DOHH2 (cell line): ENCODE measurements around the gene PZP.

ENCODE experiments used
- H3F3A ChIP-seq: fragments of 200-600 bp; sonication (generic), shearing (Covaris generic); 2 replicates; pipeline ENCODE4 v1.6.0; 2016; ENCODE audit warnings: antibody characterized with exemption, mild to moderate bottlenecking; ENCODE audit not compliant: control insufficient read depth, insufficient read depth
- H3K27ac ChIP-seq: fragments of 200-600 bp; sonication (generic); 2 replicates; pipeline ENCODE4 v1.5.1; 2014; ENCODE audit warnings: low read depth, mild to moderate bottlenecking, low read length, moderate library complexity
- H3K27me3 ChIP-seq: fragments of 200-600 bp; sonication (generic); 2 replicates; pipeline ENCODE4 v1.6.1; 2014; ENCODE audit warnings: mild to moderate bottlenecking, low read length, mixed read lengths; ENCODE audit not compliant: control insufficient read depth
- H3K36me3 ChIP-seq: fragments of 200-600 bp; sonication (generic); 2 replicates; pipeline ENCODE4 v1.6.1; 2014; ENCODE audit warnings: mild to moderate bottlenecking, low read length, moderate library complexity, mixed read lengths; ENCODE audit not compliant: control insufficient read depth
- H3K4me1 ChIP-seq: fragments of 200-600 bp; sonication (generic); 2 replicates; pipeline ENCODE4 v1.6.1; 2014; ENCODE audit warnings: mild to moderate bottlenecking, low read length, mixed read lengths; ENCODE audit not compliant: control insufficient read depth
- H3K4me2 ChIP-seq: fragments of 200-600 bp; sonication (generic); 2 replicates; pipeline ENCODE4 v1.6.0; 2014; ENCODE audit warnings: mild to moderate bottlenecking, low read length, moderate library complexity
- H3K4me3 ChIP-seq: fragments of 200-600 bp; sonication (generic); 2 replicates; pipeline ENCODE4 v1.5.1; 2014; ENCODE audit warnings: mild to moderate bottlenecking, low read length, mixed read lengths
- H3K79me2 ChIP-seq: fragments of 200-600 bp; sonication (generic); 2 replicates; pipeline ENCODE4 v1.6.1; 2014; ENCODE audit warnings: mild to moderate bottlenecking, low read length, mixed read lengths; ENCODE audit not compliant: control insufficient read depth
- H3K9me2 ChIP-seq: fragments of 200-600 bp; sonication (generic); replicated peaks from 2 replicates; pipeline ENCODE4 v1.6.1; 2014; ENCODE audit warnings: mild to moderate bottlenecking, low read length, mixed read lengths; ENCODE audit not compliant: control insufficient read depth
- H3K9me3 ChIP-seq: fragments of 200-600 bp; sonication (generic); 2 replicates; pipeline ENCODE4 v1.6.1; 2014; ENCODE audit warnings: antibody characterized with exemption, low read length, mixed read lengths; ENCODE audit not compliant: control insufficient read depth, insufficient read depth
- H4K20me1 ChIP-seq: fragments of 200-600 bp; sonication (generic); 2 replicates; pipeline ENCODE4 v1.6.0; 2014; ENCODE audit warnings: low read depth, mild to moderate bottlenecking, antibody characterized with exemption, low read length, moderate library complexity; ENCODE audit not compliant: control insufficient read depth, insufficient read depth
- EZH2phosphoT487 ChIP-seq: fragments of 200-600 bp; sonication (generic); IDR thresholded peaks from 2 replicates; pipeline ENCODE4 v1.6.1; 2017; ENCODE audit warnings: borderline replicate concordance, mild to moderate bottlenecking, antibody characterized with exemption, low read length, moderate library complexity, mixed read lengths
- TF ChIP-seq, protein P1 (sequence below): fragments of 200-600 bp; sonication (generic); IDR thresholded peaks from one replicate; pipeline ENCODE4 v1.5.1; 2014; ENCODE audit warnings: antibody characterized with exemption, mild to moderate bottlenecking, low read depth, low read length; ENCODE audit not compliant: poor library complexity, severe bottlenecking

Gene PZP

DNA sequence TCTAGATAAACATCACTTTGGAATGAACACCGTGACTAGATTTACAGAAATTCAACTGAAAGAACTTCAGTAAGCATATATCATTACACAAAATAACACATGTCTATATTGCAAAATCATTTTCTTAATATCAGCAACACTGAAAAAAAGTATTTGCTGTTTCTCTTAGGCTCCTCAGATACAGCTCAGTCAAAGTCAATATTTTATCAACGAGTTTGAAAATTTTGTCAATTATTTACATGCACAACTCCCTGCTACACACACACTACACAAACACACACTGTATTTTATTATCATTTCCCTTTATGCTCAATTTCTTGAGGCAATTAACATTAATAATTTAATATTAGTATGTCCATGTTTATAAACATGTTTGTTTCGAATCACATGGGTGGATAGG, 3.8 kb downstream of the PZP start:
- H4K20me1 ChIP-seq: no peaks in the 10 kb centered on the region
- no peak overlapping the region for H3K27ac ChIP-seq
- TF ChIP-seq, protein P1, sequence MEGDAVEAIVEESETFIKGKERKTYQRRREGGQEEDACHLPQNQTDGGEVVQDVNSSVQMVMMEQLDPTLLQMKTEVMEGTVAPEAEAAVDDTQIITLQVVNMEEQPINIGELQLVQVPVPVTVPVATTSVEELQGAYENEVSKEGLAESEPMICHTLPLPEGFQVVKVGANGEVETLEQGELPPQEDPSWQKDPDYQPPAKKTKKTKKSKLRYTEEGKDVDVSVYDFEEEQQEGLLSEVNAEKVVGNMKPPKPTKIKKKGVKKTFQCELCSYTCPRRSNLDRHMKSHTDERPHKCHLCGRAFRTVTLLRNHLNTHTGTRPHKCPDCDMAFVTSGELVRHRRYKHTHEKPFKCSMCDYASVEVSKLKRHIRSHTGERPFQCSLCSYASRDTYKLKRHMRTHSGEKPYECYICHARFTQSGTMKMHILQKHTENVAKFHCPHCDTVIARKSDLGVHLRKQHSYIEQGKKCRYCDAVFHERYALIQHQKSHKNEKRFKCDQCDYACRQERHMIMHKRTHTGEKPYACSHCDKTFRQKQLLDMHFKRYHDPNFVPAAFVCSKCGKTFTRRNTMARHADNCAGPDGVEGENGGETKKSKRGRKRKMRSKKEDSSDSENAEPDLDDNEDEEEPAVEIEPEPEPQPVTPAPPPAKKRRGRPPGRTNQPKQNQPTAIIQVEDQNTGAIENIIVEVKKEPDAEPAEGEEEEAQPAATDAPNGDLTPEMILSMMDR: no peak
- no peak for TF ChIP-seq EZH2phosphoT487
- no peaks in the 10 kb centered on the region for H3K9me2 ChIP-seq
- H3F3A ChIP-seq: no peaks in the 10 kb centered on the region
- H3K79me2 ChIP-seq: no peaks in the 10 kb centered on the region
- H3K9me3 ChIP-seq: no peaks in the 10 kb centered on the region
- no peak overlapping the region for H3K4me2 ChIP-seq
- H3K4me3 ChIP-seq: no peak overlapping the region
- no peaks in the 10 kb centered on the region for H3K4me1 ChIP-seq
- H3K36me3 ChIP-seq: no peaks in the 10 kb centered on the region
- H3K27me3 ChIP-seq: 0 out of 2 replicates have a peak, but pooled peaks cover 3% of the 10 kb centered on the region

GRCh38 chr12:9198012-9198411, 10.2 kb downstream of the PZP start:
- no peak overlapping the region for H3K27ac ChIP-seq
- H3K4me3 ChIP-seq: no peak overlapping the region
- H3K36me3 ChIP-seq: no peaks in the 10 kb centered on the region
- TF ChIP-seq EZH2phosphoT487: no peak
- TF ChIP-seq, protein P1: no peak
- no peaks in the 10 kb centered on the region for H4K20me1 ChIP-seq
- H3K4me2 ChIP-seq: no peak overlapping the region
- no peaks in the 10 kb centered on the region for H3K9me2 ChIP-seq
- H3K4me1 ChIP-seq: no peaks in the 10 kb centered on the region
- no peaks in the 10 kb centered on the region for H3K79me2 ChIP-seq
- H3F3A ChIP-seq: no peaks in the 10 kb centered on the region
- no peaks in the 10 kb centered on the region for H3K9me3 ChIP-seq
- H3K27me3 ChIP-seq: peaks cover 11% of the 10 kb centered on the region

DNA sequence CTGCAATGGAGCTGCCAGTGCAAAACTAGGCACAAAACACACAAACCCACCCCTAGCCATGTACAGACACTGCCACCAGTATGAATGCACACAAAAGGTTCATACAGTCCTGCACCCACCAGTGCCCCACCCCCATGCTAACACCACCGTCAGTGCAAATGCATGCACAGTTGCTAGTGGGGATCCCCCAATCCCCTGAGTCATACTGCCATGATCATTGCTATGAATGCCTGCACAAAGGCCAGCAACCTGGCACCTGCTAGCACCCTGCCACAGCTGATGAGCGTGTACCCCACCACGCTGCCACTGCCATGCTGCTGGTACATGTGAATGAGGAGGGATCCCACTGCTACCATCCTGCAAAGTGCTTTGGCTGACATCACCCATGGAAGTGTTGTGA, 23.9 kb downstream of the PZP start:
- Histone ChIP-seq H3K79me2 (no peaks in the 10 kb centered on the region), H3K4me2 (no peak overlapping the region), H3K27ac (no peak overlapping the region), H3K9me3 (no peaks in the 10 kb centered on the region), H4K20me1 (no peaks in the 10 kb centered on the region), H3K9me2 (no peaks in the 10 kb centered on the region), H3K4me3 (no peak overlapping the region), H3K36me3 (no peaks in the 10 kb centered on the region), H3F3A (no peaks in the 10 kb centered on the region), H3K27me3 (peaks cover 3% of the 10 kb centered on the region; the same call in 1 of the 2 replicates), H3K4me1 (no peaks in the 10 kb centered on the region)
- TF ChIP-seq, protein P1: no peak
- no peak for TF ChIP-seq EZH2phosphoT487
